Cardiac septum (tissue), 1 donor: ENCODE measurements around the gene UBASH3A. TPM values are rescaled to one million over a fixed set of nuclear protein-coding genes. Genes with fewer than 3 reads are reported as not detected.

Source experiments
- DNase-seq: peaks from one replicate; pipeline ENCODE4 v3.0.0-alpha.2; 2020; ENCODE audit warnings: low spot score
- intact Hi-C: fragments of 100-400 bp; cut with DNase I; formaldehyde crosslinking; loops from one replicate; pipeline ENCODE4 v1.14.0; 2022
- total RNA-seq: library from RNA; stranded (reverse); fragmentation: NEBNext Ultra II Directional; extraction: Animal tissue kit (Norgen Biotek cat#: 25700); gene quantifications from one replicate; pipeline ENCODE4 v1.2.1, GENCODE V29; 2021
- donor health status: DM: no; HTN: no; CAD: no.

The UBASH3A gene
- total RNA-seq, 1 donor from 2014 or later, result not detected

DNA sequence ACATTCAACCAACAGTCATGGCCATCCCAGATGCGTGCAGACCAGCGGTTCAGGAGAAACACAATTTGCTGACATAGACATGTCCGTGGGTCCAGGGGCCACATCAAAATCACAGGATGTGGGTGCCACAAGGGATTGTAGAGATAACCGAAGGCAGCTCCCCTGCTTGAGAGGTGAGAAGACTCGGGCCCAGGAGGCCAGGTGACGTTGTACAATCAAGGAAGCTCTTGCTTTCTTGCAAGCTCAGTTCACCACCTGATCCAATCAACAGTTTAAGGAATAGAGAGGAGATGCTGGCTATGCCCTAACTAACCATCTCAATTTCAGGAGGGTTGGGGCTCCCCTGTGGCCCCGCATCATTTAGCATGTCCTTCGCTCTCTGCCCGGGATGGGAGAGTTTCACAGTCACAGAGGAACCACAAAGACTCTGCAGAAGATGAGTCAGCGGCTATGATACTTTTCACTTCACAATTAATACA lies 19.5 kb downstream of the UBASH3A start:
- intact Hi-C loops, result no loop called here
- peak; percentile 56 for DNase-seq

DNA sequence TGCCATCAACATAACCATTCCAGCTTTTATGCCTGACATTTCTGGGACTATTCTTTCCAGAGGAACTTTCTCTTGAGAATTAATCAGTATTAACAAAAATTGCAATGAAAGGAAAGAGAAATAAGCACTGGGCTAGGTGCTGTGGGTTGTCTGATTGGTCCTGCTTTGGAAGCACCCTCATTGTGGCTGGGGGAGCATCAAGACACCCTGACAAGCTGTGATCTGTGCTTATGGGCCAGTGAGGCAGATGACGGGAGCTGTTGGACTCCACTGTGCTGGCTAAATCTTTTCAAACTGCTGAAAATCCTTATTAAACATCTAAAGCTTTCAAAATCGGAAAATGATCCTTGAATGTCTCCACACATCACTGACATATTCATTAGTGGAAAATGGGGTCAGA lies 20.0 kb downstream of the UBASH3A start:
- intact Hi-C loops, result no loop called here
- peak; percentile 20 for DNase-seq

DNA sequence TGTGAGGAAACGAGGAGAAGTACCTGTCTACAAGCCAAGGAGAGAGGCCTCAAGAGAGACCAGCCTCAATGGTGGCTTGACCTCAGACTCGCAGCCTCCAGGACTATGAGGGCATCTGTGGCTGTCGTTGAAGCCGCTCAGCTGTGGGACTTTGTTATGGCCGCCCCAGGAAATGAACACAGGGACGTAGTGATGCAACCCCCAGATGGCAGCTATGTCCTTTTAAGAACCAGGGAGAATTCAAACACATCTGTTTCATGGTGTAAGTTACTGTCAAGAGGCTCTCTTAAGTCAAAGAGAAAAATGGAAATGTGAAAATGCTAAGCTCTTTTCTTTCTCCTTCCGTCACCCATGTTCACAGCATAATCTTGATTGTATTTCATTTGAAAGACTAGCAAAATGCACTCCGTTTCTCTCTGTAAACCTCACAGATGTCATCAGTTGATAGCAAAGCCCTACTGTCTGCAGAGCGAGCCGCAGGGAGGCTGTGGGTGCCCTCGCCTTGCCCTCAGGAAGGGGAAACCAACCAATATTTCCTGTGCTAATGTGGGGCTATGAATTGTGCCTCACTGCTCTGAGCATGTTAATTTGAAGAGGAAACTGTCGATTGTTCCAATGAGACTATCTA lies 21.3 kb downstream of the UBASH3A start:
- peak; percentile 53 for DNase-seq
- intact Hi-C loops, result no loop called here

DNA sequence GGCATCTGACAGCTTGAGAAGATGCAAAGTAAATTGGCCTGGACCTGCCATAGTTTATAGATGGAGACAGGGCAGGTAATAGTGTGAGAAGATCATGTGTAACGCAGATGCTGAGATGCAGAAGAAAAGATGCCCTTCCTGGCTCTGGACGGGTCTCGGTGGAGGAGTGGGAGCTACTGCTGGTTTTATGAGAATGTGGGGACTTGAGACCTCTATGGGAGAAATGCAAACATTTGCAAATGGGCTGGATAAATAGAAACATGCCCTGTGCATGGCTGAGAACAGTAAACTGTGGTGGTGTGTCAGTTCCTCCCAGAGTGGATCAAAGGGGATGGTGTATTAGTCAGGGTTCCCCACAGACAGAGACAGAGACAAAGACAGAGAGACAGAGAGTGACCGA lies 21.9 kb downstream of the UBASH3A start:
- DNase-seq, result peak; percentile 29
- intact Hi-C loops, result no loop called here

DNA sequence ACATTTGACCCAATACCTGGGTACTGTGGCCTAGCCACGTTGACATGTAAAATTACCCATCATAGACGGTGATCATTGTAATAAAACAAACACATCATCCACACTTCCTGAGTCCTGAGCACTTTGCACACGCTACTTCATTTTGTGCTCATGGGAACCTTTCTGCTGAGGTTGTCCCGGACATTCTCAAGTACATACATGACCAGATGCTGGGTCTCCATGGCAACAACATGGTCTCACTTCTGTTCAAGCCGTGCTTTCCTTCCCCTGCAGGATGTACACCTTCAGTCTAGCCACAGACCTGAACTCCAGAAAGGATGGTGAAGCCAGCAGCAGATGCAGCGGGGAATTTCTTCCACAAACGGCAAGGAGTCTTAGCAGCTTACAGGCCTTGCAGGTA lies 22.7 kb downstream of the UBASH3A start:
- intact Hi-C loops, result no loop called here
- DNase-seq, result no peak

DNA sequence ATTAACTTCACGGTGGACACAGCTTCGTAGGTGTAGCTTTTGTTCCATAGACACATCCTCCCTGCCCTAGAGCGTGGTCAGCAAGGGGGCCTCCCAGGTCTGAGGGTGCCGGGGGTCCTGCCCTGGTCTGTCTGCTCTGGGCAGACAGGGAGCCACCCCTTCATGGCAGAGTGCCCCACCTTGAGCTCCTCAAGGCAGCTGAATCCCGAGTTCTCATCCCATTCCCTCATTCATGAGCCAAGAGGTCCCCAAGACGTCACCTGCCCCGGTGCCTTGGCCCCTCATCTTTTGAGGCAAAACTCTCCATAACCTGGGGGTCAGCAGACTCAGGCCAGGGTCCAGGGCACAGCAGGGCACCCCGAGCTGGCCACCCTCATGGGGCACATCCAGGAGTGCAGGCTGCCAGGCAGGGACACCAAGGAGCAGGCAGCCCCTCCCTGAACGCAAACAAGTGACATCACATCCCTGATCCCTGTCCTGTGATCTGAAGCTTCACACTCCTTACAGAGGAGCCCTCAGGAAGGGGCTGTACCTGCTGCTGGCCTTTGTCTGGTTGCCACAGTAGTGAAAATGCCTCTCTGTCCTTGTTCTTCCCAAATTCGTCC lies 23.3 kb downstream of the UBASH3A start:
- intact Hi-C loops, result no loop called here
- DNase-seq, result peak; percentile 53

DNA sequence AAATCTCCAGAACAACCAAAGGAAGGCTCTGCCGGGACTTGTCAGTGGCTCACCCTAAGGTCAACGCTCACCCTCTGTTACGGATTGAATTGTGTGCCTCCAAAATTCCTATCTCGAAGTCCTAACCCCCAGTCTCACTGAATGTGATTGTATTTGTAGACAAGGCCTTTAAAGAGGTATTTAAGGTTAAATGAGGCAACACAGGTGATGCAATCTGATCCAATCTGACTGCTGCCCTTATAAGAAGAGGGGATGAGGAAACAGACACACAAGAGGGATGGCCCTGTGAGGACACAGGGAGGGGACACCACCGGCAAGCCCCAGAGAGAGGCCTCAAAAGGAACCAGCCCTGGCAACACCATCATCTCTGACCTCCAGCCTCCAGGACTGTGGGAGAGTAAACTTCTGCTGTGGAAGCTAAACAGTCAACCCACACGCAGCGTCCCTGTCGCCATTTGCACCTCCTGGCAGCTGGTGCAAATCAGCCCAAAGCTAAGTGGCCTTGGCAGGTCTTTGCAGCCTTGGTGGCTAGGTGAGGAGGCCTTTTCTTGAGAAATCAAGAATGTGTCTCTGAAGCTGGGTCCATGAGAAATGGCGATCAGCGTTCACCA lies 24.2 kb downstream of the UBASH3A start:
- intact Hi-C loops, result no loop called here
- no peak for DNase-seq

DNA sequence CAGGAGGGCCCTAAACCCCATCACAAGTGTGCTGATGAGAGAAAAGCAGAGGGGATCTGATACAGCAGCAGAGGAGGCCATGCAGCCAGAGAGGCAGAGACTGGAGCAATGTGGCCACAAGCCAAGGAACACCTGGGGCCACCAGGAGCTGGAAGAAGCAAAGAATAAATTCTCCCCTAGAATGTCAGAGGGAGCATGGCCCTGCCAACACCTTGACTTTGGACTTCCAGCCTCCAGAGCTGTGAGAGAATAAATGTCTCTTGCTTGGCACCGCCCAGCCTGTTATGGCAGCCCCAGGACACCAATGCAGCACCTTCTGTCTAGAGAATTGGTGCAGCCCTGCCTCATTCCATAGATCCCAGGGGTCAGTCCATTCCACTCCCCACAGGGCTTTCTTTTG lies 25.3 kb downstream of the UBASH3A start:
- intact Hi-C loops, result no loop called here
- no peak for DNase-seq

DNA sequence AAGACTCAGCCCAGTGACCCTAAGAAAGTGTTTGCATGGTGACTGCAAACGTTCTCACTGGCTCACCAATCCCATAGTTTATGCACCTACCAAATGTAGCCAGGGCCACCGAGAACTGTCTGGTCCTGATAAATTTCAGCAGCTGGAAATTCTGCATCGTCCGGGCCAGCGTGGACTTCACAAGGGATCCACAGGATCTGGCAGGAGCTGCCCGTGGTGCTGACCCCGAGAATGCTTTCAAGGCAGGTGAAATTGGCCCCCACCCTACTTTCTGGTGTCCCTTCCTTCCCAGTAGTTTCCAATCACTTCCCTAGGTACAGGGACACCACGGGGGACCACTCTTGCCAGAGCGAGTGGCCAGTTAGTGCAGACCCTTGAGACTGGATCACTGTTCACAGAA lies 26.2 kb downstream of the UBASH3A start:
- intact Hi-C loops, result no loop called here
- DNase-seq, result no peak

DNA sequence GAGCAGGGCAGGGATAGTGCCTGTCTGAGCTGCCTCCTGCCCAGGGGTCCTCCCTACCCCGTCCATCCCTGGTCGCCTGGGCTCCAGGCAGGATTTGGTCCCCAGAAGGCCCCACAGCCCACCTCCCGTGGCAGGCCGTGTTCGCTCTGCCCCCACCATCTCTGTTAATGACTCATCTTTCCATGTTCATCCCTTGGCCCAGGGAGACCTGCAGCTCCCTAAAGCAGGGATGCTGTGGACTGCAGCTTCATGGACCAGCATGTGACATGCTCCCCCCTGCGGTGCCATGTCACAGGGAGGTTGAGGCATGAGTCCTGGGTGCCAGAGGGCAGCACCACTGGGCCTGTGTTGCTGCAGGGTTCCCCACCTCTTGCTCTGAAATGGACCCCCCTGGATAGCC lies 26.8 kb downstream of the UBASH3A start:
- no peak for DNase-seq
- intact Hi-C loops, result no loop called here

DNA sequence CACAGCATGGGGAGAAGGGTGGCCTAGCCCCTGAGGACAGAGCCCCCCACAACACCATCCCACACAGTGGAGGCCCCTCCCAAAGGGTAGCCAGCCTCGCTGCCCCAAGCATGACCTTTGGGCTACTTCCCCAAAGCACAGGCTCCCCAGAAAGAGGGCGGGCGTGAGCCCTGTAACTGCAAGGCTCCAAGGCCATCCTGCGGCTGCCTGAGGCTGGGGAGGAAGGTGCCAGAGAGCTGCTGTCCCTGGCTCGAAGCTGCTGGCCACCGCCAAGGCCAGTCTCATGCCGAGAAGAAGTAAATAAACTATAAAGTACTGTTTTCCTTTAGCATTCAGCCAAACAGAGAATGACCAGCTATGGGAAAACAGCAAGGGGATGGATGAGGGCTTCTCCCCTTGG lies 27.5 kb downstream of the UBASH3A start:
- DNase-seq, result no peak
- intact Hi-C loops, result no loop called here

DNA sequence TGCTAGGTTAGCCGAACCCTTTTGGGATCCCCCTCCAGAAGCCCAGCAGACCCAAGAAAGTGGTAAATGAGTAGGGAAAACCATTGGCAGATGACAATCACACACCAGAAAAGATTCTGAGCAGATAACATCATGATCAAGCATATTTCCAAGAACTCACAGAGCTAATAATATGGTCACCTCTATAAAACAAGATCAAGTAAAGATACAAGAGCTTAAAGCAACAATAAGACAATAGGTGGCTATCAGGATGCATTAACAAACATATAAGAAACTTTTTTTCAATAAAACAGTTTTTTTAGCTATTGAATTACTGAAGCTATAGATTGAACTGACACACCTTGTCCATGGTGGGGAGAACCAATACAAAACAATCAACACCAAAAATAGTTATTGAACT lies 29.0 kb downstream of the UBASH3A start:
- DNase-seq, result no peak
- intact Hi-C loops, result no loop called here

DNA sequence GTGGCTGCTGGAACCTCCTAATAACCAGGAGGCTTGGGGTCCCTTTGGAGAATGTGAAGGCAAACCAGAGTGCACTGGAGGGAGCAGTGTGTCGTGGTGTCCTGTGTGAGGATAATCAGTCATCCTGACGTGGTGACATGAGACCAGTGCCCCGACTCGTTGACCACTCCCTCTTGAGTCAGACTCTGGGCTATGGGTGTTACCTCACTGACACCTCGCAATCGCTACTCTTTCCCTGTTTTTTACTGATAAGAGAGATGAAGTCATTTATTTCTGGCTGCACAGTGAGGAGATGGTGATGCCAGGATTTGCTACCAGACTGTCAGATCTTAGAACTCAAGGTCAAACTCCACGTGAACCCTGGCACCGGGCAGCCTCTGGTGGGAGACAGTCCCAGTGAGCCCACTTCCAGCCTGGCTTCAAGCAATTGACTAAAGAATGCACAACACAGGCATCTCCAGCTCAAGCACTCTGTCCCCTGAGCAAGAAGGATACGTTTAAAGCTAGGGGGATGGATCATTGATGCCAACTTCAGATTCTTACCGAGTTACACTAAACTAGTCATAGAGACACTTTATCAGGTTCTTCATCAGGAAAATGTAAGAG lies 30.3 kb downstream of the UBASH3A start:
- intact Hi-C loops, result no loop called here

DNA sequence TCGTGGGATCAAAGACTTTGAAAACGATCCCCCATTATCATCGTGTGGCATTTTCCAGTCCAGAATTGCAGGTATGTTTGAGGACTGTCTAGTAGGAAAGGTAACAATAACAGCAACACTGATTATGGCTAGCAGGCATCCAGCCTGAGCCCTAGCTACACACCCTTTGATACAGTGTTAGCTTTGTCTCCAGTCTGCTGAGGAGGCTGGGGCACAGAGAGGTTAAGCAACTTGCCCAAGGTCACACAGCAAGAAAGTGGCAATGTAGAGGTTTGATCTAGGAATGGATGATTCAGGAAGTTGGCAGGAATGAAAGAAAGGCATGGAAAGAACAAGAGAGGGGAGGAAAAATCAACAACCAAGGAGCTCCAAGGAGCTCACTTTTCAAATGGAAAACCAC lies 31.2 kb downstream of the UBASH3A start:
- intact Hi-C loops, result no loop called here

More for the DNA sequence above, 30.3 kb downstream of the UBASH3A start:
- DNase-seq, result no peak

DNA sequence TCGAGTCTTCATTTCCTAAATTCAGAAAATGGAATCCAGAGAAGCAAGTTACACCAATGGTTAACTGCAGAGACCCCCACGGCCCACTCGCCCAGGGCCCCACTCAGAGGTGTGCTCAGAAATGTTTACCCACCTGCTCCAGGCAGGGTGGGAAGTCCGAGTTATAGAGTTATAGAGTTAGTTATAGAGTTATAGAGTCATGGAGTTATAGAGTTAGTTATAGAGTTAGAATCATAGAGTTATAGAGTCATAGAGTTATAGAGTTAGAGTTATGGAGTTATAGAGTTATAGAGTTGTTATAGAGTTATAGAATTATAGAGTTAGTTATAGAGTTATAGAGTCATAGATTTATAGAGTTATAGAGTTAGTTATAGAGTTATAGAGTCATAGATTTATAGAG lies 31.7 kb downstream of the UBASH3A start:
- intact Hi-C loops, result no loop called here
- DNase-seq, result no peak

More for the DNA sequence above, 31.2 kb downstream of the UBASH3A start:
- DNase-seq, result no peak

DNA sequence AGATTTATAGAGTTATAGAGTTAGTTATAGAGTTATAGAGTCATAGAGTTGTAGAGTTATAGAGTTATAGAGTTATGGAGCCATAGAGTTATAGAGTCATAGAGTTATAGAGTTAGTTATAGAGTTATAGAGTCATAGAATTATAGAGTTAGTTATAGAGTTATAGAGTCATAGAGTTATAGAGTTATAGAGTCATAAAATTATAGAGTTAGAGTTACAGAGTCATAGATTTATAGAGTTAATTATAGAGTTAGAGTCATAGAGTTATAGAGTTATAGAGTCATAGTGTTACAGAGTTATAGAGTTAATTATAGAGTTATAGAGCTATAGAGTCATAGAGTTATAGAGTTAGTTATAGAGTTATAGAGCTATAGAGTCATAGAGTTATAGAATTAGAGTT lies 32.1 kb downstream of the UBASH3A start:
- intact Hi-C loops, result no loop called here

DNA sequence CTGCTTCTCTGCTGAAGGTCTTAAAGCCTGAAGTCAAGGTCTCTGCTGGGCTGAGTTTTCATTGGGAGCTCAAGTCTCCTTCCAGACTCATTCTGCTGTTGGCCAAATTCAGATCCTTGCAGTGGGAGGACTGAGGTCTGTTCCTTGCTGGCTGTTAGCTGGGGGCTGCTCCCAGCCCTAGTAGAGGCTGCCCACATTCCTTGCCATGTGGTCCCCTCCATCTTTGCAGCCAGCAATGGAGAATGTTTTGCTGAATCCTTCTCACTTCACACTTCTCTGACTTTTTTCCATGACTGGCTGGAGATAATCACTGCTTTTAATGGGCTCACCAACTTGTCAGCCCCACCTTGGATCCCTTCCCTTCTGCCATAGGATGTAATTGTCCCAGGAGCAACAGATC lies 33.2 kb downstream of the UBASH3A start:
- no peak for DNase-seq
- intact Hi-C loops, result no loop called here

More for the DNA sequence above, 32.1 kb downstream of the UBASH3A start:
- no peak for DNase-seq

DNA sequence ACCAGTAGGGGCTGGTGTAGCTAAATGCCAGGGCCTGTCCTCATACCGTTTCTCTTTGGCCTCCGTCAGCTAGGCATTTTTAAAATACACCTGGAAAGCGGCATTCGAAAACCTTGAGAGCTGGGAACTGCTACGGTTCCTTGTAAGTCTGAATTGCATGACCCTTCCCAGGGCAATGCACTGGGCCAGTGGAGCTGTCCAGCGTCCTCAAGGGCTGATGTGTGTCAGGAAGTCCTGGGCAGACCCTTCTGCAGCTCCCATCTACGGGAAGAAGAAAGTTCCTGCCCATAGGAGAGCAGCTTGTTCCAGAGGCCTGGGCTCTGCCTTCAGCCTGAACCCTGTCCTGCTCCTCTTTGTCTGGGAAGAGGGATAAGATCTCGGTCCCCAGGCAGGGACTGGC lies 34.1 kb downstream of the UBASH3A start:
- DNase-seq, result no peak
- intact Hi-C loops, result no loop called here

DNA sequence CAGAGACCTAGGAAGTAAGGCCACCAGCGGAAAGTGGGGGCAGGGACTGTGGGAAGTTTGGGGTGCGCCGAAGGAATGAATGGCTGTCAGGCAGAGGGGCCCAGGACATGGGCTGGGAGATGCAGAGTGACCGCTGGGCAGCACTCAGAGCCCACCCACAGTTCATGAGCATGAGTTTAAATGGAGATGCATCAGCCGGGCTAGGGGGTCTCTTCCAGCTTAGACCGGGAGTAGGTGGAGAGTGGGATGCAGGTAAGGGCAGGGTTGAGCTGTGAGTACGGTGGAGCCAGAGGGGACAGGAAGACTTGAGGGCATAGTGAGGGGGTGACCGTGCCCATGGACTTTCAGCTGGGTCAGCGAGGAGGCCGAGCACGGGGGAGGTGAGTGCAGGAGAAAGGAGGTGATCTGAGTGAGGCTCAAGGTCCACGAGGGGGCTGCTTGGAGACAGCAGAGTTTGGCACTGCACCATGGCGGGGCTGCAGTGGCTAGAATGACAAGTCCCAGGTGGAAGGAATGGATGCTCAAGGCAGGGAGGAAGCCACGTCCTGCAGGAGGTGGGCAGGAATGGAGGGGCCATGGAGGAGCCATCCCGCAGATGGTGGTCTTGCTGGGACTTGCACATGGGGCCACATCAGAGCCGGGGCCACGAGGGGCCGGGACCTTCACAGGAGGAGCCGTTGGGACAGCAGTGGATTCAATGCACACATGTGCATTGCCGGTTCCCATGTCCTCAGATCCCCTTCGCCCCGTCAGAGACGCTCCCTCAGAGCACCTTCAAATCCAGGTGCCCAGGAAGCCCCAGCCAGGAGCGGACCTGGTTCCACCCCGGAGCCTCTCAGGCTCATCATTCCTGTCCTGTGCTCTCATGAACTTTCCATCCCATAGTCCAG lies 34.9 kb downstream of the UBASH3A start:
- intact Hi-C loops, result no loop called here
- no peak for DNase-seq
